22Rv1 (cell line): ENCODE data around the gene SLC2A1.

Source experiments
- H3K27ac ChIP-seq: fragments of 450-650 bp; 2 replicates; pipeline ENCODE4 v1.5.1; 2017
- ZFX ChIP-seq: fragments of 450-650 bp; IDR thresholded peaks from 2 replicates; pipeline ENCODE4 v1.6.1; 2017; ENCODE audit warnings: antibody characterized with exemption, borderline replicate concordance
- TF ChIP-seq, protein P1 (sequence below): fragments of 450-650 bp; IDR thresholded peaks from 2 replicates; pipeline ENCODE4 v1.5.1; 2017; ENCODE audit warnings: mild to moderate bottlenecking

The SLC2A1 gene

GRCh38 chr1:42958488-42959319, at the start of gene SLC2A1:
TSS of gene SLC2A1 (minus strand) at chr1:42958868. CDS start at chr1:42958651, 217 bp downstream.
- H3K27ac ChIP-seq: peak within 1 kb of the TSS; percentile 75
- TF ChIP-seq, protein P1, sequence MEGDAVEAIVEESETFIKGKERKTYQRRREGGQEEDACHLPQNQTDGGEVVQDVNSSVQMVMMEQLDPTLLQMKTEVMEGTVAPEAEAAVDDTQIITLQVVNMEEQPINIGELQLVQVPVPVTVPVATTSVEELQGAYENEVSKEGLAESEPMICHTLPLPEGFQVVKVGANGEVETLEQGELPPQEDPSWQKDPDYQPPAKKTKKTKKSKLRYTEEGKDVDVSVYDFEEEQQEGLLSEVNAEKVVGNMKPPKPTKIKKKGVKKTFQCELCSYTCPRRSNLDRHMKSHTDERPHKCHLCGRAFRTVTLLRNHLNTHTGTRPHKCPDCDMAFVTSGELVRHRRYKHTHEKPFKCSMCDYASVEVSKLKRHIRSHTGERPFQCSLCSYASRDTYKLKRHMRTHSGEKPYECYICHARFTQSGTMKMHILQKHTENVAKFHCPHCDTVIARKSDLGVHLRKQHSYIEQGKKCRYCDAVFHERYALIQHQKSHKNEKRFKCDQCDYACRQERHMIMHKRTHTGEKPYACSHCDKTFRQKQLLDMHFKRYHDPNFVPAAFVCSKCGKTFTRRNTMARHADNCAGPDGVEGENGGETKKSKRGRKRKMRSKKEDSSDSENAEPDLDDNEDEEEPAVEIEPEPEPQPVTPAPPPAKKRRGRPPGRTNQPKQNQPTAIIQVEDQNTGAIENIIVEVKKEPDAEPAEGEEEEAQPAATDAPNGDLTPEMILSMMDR: 0 out of 2 replicates have a peak, but pooled peaks have one; percentile 31
- no peak for TF ChIP-seq ZFX

DNA sequence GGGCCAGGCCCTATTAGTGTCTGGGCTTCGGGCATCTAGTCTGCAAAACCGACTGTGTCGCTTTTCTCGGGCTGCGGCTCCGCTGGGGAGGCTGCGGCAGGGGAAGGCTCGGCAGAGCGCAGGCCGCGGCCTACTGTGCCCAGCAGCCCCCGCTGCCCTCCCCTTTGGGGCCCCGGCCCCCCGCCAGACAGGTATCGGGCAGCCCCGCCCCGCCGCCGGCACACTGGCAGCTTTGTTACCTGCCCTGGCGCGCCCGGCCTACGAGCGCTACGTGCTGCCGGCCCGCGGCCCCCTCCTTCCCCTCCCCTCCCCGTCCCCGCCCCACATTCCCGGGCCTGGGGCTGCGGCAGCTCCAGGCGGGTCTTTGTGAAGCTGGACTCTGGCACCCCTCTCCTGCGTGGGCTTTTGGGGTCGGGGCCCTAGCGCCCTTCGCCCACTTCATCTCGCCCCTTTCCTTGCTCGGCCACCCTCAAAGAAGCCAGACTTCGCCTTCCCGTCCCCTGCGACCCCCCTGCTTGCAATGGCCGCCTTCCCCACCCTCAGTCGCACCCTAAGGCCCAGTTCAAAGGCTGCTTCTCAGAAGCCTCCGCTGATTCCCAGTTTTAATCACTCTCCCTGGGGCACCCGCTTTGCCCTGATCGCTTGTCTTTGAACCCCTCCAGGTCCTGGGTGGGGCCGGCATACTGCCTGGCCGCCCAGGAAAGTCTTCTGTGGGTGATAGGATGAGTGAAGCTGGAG, 48.9 kb upstream of the SLC2A1 start:
- H3K27ac ChIP-seq: no peak overlapping the region
- TF ChIP-seq ZFX: no peak
- TF ChIP-seq, protein P1: no peak

GRCh38 chr1:43005460-43006361, 47.0 kb upstream of the SLC2A1 start:
- no peak overlapping the region for H3K27ac ChIP-seq
- TF ChIP-seq, protein P1: no peak
- TF ChIP-seq ZFX: no peak

DNA sequence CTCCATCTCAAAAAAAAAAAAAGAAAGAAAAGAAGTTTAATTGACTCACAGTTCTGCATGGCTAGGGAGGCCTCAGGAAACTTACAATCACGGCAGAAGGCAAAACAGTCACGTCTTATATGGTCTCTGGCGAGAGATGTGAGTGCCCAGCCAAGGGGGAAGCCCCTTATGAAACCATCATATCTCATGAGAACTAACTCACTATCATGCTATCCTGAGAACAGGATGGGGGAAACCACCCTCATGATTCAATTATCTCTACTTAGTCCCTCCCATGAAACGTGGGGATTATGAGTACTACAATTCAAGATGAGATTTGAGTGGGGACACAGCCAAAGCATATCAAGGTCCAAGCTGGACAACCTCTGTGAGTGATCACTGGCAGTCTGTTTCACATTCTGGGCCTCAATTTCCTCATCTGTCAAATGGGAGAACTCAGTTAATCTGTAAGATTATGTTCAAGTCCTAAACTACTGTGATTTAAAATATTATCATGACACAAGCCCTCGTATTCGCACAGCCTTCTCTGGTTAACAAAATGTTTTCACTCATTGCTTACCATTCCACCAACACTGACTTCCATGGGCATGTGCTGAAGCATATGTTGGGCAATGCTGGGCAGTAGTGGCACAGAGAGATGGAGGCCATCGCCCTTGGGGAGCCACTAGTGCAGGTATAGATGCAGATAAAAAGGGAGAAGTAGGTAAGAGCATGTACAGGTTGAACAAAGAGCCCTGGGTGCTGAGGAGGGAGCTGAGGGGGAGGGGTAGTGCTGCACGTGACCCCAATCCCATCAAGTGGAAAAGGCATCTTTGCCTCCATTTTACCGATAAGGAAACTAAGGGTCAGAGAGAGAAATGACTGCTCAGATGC, 46.2 kb upstream of the SLC2A1 start:
- no peak for TF ChIP-seq ZFX
- TF ChIP-seq, protein P1: no peak
- H3K27ac ChIP-seq: no peak overlapping the region

GRCh38 chr1:43002766-43003165, 44.1 kb upstream of the SLC2A1 start:
- H3K27ac ChIP-seq: no peak overlapping the region
- TF ChIP-seq, protein P1: no peak
- TF ChIP-seq ZFX: no peak

- H3K27ac ChIP-seq: no peak overlapping the region
- TF ChIP-seq ZFX: no peak
- TF ChIP-seq, protein P1: no peak
Measured at GRCh38 chr1:43002116-43002515, 43.4 kb upstream of the SLC2A1 start.
